ENCODE results near the gene CGB2. TPM values are rescaled to one million over a fixed set of nuclear protein-coding genes. Genes with fewer than 3 reads are reported as not detected.

Gene CGB2
- total and polyA plus RNA-seq, 2 experiments from 2014 or later, result not detected

GRCh38 chr19:49059053-49059452, 27.4 kb downstream of the CGB2 start:
- H2AFZ ChIP-seq, result no peak overlapping the region
- no peaks in the 10 kb centered on the region for H3K36me3 ChIP-seq (ENCODE audit: low read depth)
- H3K4me3 ChIP-seq, result no peak overlapping the region
- H3K9me3 ChIP-seq (ENCODE audit: low read depth), result no peaks in the 10 kb centered on the region
- H3K9ac ChIP-seq, result no peak overlapping the region
- TF ChIP-seq EZH2 (IDR thresholded peaks at IDR 0.05; ENCODE audit: insufficient read depth, poor library complexity, severe bottlenecking) (no peak), EZH2phosphoT487 (IDR thresholded peaks at IDR 0.05; ENCODE audit: insufficient read depth, low read depth) (no peak)
- in situ Hi-C loops (cut with MboI), result no loop called here
- H3K4me1 ChIP-seq (ENCODE audit: insufficient read depth), result no peaks in the 10 kb centered on the region
- H3K79me2 ChIP-seq (ENCODE audit: insufficient read depth), result peaks cover 43% of the 10 kb centered on the region
- no peak overlapping the region for H3K27ac ChIP-seq
- H3K27me3 ChIP-seq (replicated peaks; ENCODE audit: insufficient read depth), result no peaks in the 10 kb centered on the region
- no peaks in the 10 kb centered on the region for H3K9me2 ChIP-seq (ENCODE audit: insufficient read depth)
- no peaks in the 10 kb centered on the region for H4K20me1 ChIP-seq (ENCODE audit: insufficient read depth)
- WGBS, 2 experiments (ENCODE audit: low coverage in 1 of 2, low lambda C conversion rate in 2 of 2, missing lambda C conversion rate in 2 of 2), result 63 to 69% methylated on average over 9 of the region's 9 CpGs
- no peaks in the 10 kb centered on the region for H3F3A ChIP-seq (ENCODE audit: insufficient read depth)
- H3K4me2 ChIP-seq (ENCODE audit: unreplicated experiment), result no peak overlapping the region
- DNase-seq, result no peak

- H3K4me3 ChIP-seq, result no peak overlapping the region
- no peaks in the 10 kb centered on the region for H4K20me1 ChIP-seq (ENCODE audit: insufficient read depth)
- no peaks in the 10 kb centered on the region for H3K4me1 ChIP-seq (ENCODE audit: insufficient read depth)
- in situ Hi-C loops (cut with MboI), result no loop called here
- peaks cover 43% of the 10 kb centered on the region for H3K79me2 ChIP-seq (ENCODE audit: insufficient read depth)
- H3K9ac ChIP-seq, result no peak overlapping the region
- no peak overlapping the region for H3K4me2 ChIP-seq (ENCODE audit: unreplicated experiment)
- H3K9me2 ChIP-seq (ENCODE audit: insufficient read depth), result no peaks in the 10 kb centered on the region
- no peaks in the 10 kb centered on the region for H3F3A ChIP-seq (ENCODE audit: insufficient read depth)
- DNase-seq, result no peak
- H3K27ac ChIP-seq, result no peak overlapping the region
- 78 to 88% methylated on average over 2 of the region's 2 CpGs for WGBS, 2 experiments (ENCODE audit: low coverage in 1 of 2, low lambda C conversion rate in 2 of 2, missing lambda C conversion rate in 2 of 2)
- H3K27me3 ChIP-seq (replicated peaks; ENCODE audit: insufficient read depth), result no peaks in the 10 kb centered on the region
- TF ChIP-seq EZH2 (IDR thresholded peaks at IDR 0.05; ENCODE audit: insufficient read depth, poor library complexity, severe bottlenecking) (no peak), EZH2phosphoT487 (IDR thresholded peaks at IDR 0.05; ENCODE audit: insufficient read depth, low read depth) (no peak)
- no peaks in the 10 kb centered on the region for H3K9me3 ChIP-seq (ENCODE audit: low read depth)
- no peaks in the 10 kb centered on the region for H3K36me3 ChIP-seq (ENCODE audit: low read depth)
- H2AFZ ChIP-seq, result no peak overlapping the region
Observed at GRCh38 chr19:49061000-49061399, 29.3 kb downstream of the CGB2 start.

- whole genome bisulfite sequencing, 2 experiments (ENCODE audit: low coverage in 1 of 2, low lambda C conversion rate in 2 of 2, missing lambda C conversion rate in 2 of 2), result 79 to 82% methylated on average over 22 to 25 of the region's 25 CpGs
- in situ Hi-C loops (cut with MboI), result no loop called here
- Histone ChIP-seq H3K27ac (no peak overlapping the region), H3K9ac (no peak overlapping the region), H3K4me1 (ENCODE audit: insufficient read depth) (no peaks in the 10 kb centered on the region), H3K9me3 (ENCODE audit: low read depth) (no peaks in the 10 kb centered on the region), H3K27me3 (replicated peaks; ENCODE audit: insufficient read depth) (no peaks in the 10 kb centered on the region), H3K36me3 (ENCODE audit: low read depth) (no peaks in the 10 kb centered on the region), H3K9me2 (ENCODE audit: insufficient read depth) (no peaks in the 10 kb centered on the region), H3K79me2 (ENCODE audit: insufficient read depth) (peaks cover 43% of the 10 kb centered on the region), H4K20me1 (ENCODE audit: insufficient read depth) (no peaks in the 10 kb centered on the region), H3K4me3 (no peak overlapping the region), H3K4me2 (ENCODE audit: unreplicated experiment) (no peak overlapping the region), H3F3A (ENCODE audit: insufficient read depth) (no peaks in the 10 kb centered on the region), H2AFZ (no peak overlapping the region)
- DNase-seq, result no peak
- TF ChIP-seq EZH2phosphoT487 (IDR thresholded peaks at IDR 0.05; ENCODE audit: insufficient read depth, low read depth) (no peak), EZH2 (IDR thresholded peaks at IDR 0.05; ENCODE audit: insufficient read depth, poor library complexity, severe bottlenecking) (no peak)
Observed at GRCh38 chr19:49061445-49061844, 29.8 kb downstream of the CGB2 start.

- no peak overlapping the region for H3K9ac ChIP-seq
- no peak for DNase-seq
- in situ Hi-C loops (cut with MboI), result no loop called here
- H4K20me1 ChIP-seq (ENCODE audit: insufficient read depth), result no peaks in the 10 kb centered on the region
- H3K9me2 ChIP-seq (ENCODE audit: insufficient read depth), result no peaks in the 10 kb centered on the region
- no peaks in the 10 kb centered on the region for H3K4me1 ChIP-seq (ENCODE audit: insufficient read depth)
- TF ChIP-seq EZH2 (IDR thresholded peaks at IDR 0.05; ENCODE audit: insufficient read depth, poor library complexity, severe bottlenecking), result no peak
- TF ChIP-seq EZH2phosphoT487 (IDR thresholded peaks at IDR 0.05; ENCODE audit: insufficient read depth, low read depth), result no peak
- no peak overlapping the region for H2AFZ ChIP-seq
- H3F3A ChIP-seq (ENCODE audit: insufficient read depth), result peaks cover 6% of the 10 kb centered on the region; the same call in 1 of the 2 replicates
- no peaks in the 10 kb centered on the region for H3K9me3 ChIP-seq (ENCODE audit: low read depth)
- peak overlapping the region; percentile 61 for H3K4me2 ChIP-seq (ENCODE audit: unreplicated experiment)
- no peaks in the 10 kb centered on the region for H3K27me3 ChIP-seq (replicated peaks; ENCODE audit: insufficient read depth)
- H3K79me2 ChIP-seq (ENCODE audit: insufficient read depth), result peaks cover 19% of the 10 kb centered on the region
- H3K36me3 ChIP-seq (ENCODE audit: low read depth), result no peaks in the 10 kb centered on the region
- H3K27ac ChIP-seq, result no peak overlapping the region
- WGBS, 2 experiments (ENCODE audit: low coverage in 1 of 2, low lambda C conversion rate in 2 of 2, missing lambda C conversion rate in 2 of 2), result 40 to 50% methylated on average over 7 to 9 of the region's 10 CpGs
- peak overlapping the region; percentile 57 for H3K4me3 ChIP-seq
Observed at GRCh38 chr19:49064029-49064629, 32.4 kb downstream of the CGB2 start.
